Left lung (tissue), 10 donors: ENCODE results near the gene FRA10AC1. TPM values are rescaled to one million over a fixed set of nuclear protein-coding genes. Genes with fewer than 3 reads are reported as not detected.

Experiments
- ATAC-seq: fragments of 200-7000 bp; cut with Tn5 transposase; one replicate; pipeline ENCODE4 v1.9.1; 2020; ENCODE audit warnings: moderate library complexity
- DNase-seq, 4 donors: peaks; one replicate each; pipeline ENCODE4 v3.0.0-alpha.2; 2013 to 2020
- H3K27ac ChIP-seq, 2 donors: fragments of 200-600 bp; sonication (generic) in 1 of 2; one replicate each; pipeline versions ENCODE4 v1.5.0 to v1.8.0; 2020 to 2021
- H3K27me3 ChIP-seq, 2 donors: fragments of 200-600 bp; sonication (generic) in 1 of 2; one replicate each; pipeline versions ENCODE4 v1.5.0 to v1.8.0; 2020 to 2021
- H3K36me3 ChIP-seq, 2 donors: fragments of 200-600 bp; sonication (generic) in 1 of 2; one replicate each; pipeline versions ENCODE4 v1.5.0 to v1.8.0; 2020 to 2021
- H3K4me1 ChIP-seq, 2 donors: fragments of 200-600 bp; one replicate each; pipeline ENCODE4 v1.8.0; 2021
- H3K4me3 ChIP-seq, 2 donors: fragments of 200-600 bp; sonication (generic) in 1 of 2; one replicate each; pipeline versions ENCODE4 v1.5.0 to v1.8.0; 2020 to 2021; ENCODE audit warnings: mild to moderate bottlenecking in 1 of 2
- H3K9me3 ChIP-seq, 2 donors: fragments of 200-600 bp; sonication (generic) in 1 of 2; one replicate each; pipeline versions ENCODE4 v1.5.0 to v1.8.0; 2020 to 2021
- CTCF ChIP-seq, 2 donors: fragments of 200-600 bp; sonication (generic) in 1 of 2; IDR thresholded peaks; one replicate each; pipeline versions ENCODE4 v1.5.0 to v1.8.0; 2021; ENCODE audit warnings: antibody characterized with exemption in 2 of 2
- intact Hi-C, 2 donors: fragments of 100-400 bp; cut with DNase I; formaldehyde crosslinking; loops; one replicate each; pipeline versions ENCODE4 v1.11.2 to v1.14.2; 2022
- polyA plus RNA-seq, 6 donors: library from polyadenylated mRNA; unstranded; fragments of 120-200 nt; gene quantifications; one replicate each; pipeline ENCODE4 v1.2.1, GENCODE V29; 2013; ENCODE audit not compliant: insufficient read length in 6 of 6
- total RNA-seq, 2 donors: library from RNA; stranded (reverse); fragmentation: NEBNext Ultra II Directional; extraction: Animal tissue kit (Norgen Biotek cat#: 25700); gene quantifications; one replicate each; pipeline ENCODE4 v1.2.1, GENCODE V29; 2021
- donor health status: DM: no; HTN: yes; CAD: no.
- donor health status: DM: no; HTN: no; CAD: no.

The FRA10AC1 gene
- total and polyA plus RNA-seq, 8 donors = 13.6 to 61.6 (median 48.9) TPM

- H3K9me3 ChIP-seq = no peaks in the 10 kb centered on the region
- H3K4me1 ChIP-seq = no peaks in the 10 kb centered on the region
- no peak for ATAC-seq
- H3K27ac ChIP-seq = no peak overlapping the region
- no peak for DNase-seq
- H3K36me3 ChIP-seq = no peaks in the 10 kb centered on the region
- H3K4me3 ChIP-seq = no peak overlapping the region
- intact Hi-C loops = no loop called here
- H3K27me3 ChIP-seq = peaks cover 0 to 4% of the 10 kb centered on the region in 2 donors
- TF ChIP-seq CTCF (IDR thresholded peaks at IDR 0.05) = no peak
Observed at GRCh38 chr10:93628858-93629257, 73.5 kb downstream of the FRA10AC1 start.

GRCh38 chr10:93622942-93623341 lies 79.5 kb downstream of the FRA10AC1 start:
- Histone ChIP-seq H3K9me3 (no peaks in the 10 kb centered on the region), H3K27ac (no peak overlapping the region), H3K4me3 (no peak overlapping the region), H3K36me3 (no peaks in the 10 kb centered on the region), H3K4me1 (no peaks in the 10 kb centered on the region), H3K27me3 (peaks cover 0 to 5% of the 10 kb centered on the region in 2 donors)
- intact Hi-C loops = no loop called here
- ATAC-seq (no peak), DNase-seq (no peak)
- no peak for TF ChIP-seq CTCF (IDR thresholded peaks at IDR 0.05)

GRCh38 chr10:93620925-93621324 lies 81.5 kb downstream of the FRA10AC1 start:
- intact Hi-C loops = no loop called here
- Histone ChIP-seq H3K36me3 (no peaks in the 10 kb centered on the region), H3K9me3 (no peaks in the 10 kb centered on the region)

More at GRCh38 chr10:93620925-93621324, 81.5 kb downstream of the FRA10AC1 start:
- Histone ChIP-seq H3K27me3 (peaks cover 0 to 5% of the 10 kb centered on the region in 2 donors), H3K27ac (no peak overlapping the region), H3K4me3 (no peak overlapping the region), H3K4me1 (no peaks in the 10 kb centered on the region)
- TF ChIP-seq CTCF (IDR thresholded peaks at IDR 0.05) = no peak
- ATAC-seq = no peak
- DNase-seq = no peak

Other genes with a start within 250 kb of the FRA10AC1 start
- 100 to 1,000 TPM; 241 to 295 TPM for gene MYOF, start 220.3 kb downstream of the FRA10AC1 start, total RNA-seq
- 10 to 100 TPM; 54.9 to 69.4 (median 61.5) TPM for gene MYOF, start 220.3 kb downstream of the FRA10AC1 start, polyA plus RNA-seq
- gene CEP55, start 206.0 kb downstream of the FRA10AC1 start, total RNA-seq = 1 to 10 TPM; 3.4 to 9.5 TPM
- gene CEP55, start 206.0 kb downstream of the FRA10AC1 start, polyA plus RNA-seq = 10 to 100 TPM; 11.1 to 31.3 (median 15.0) TPM
- gene FFAR4, start 135.9 kb downstream of the FRA10AC1 start, total RNA-seq = 1 to 10 TPM; 2.1 to 4.0 TPM
- gene FFAR4, start 135.9 kb downstream of the FRA10AC1 start, polyA plus RNA-seq = under 1 TPM; 0.07 to 0.24 (median 0.16) TPM
- 10 to 100 TPM; 13.8 to 18.4 TPM for gene RBP4, start 101.4 kb downstream of the FRA10AC1 start, total RNA-seq
- gene RBP4, start 101.4 kb downstream of the FRA10AC1 start, polyA plus RNA-seq = 1 to 10 TPM in 2 of 6 donors, under 1 TPM in 4; 0.34 to 2.6 (median 0.56) TPM
- not detected for gene PDE6C, start 90.1 kb downstream of the FRA10AC1 start, total RNA-seq
- gene PDE6C, start 90.1 kb downstream of the FRA10AC1 start, polyA plus RNA-seq = 1 to 10 TPM; 1.3 to 1.9 (median 1.6) TPM
- not detected for gene LGI1, start 55.3 kb upstream of the FRA10AC1 start, total RNA-seq
- gene LGI1, start 55.3 kb upstream of the FRA10AC1 start, polyA plus RNA-seq = under 1 TPM; 0.07 to 0.13 (median 0.10) TPM
- gene SLC35G1, start 191.4 kb upstream of the FRA10AC1 start, total RNA-seq = 1 to 10 TPM; 3.7 to 5.7 TPM
- 1 to 10 TPM; 6.9 to 8.7 (median 7.8) TPM for gene SLC35G1, start 191.4 kb upstream of the FRA10AC1 start, polyA plus RNA-seq